Esophagus muscularis mucosa (tissue), 4 donors: ENCODE measurements around the gene PLEKHG1.

Source experiments
- CTCF ChIP-seq, 3 experiments: fragments of 200-600 bp in 2 of 3; fragments of 450-650 bp in 1 of 3; sonication (generic) in 2 of 3; IDR thresholded peaks; one replicate each; pipeline ENCODE4 v1.5.1; 2017 to 2019; ENCODE audit warnings: antibody characterized with exemption in 3 of 3, mild to moderate bottlenecking in 2 of 3, moderate library complexity in 1 of 3
- EP300 ChIP-seq: sonication (generic); formaldehyde crosslinking; IDR thresholded peaks from one replicate; pipeline ENCODE4 v1.6.1; 2017; ENCODE audit warnings: antibody characterized with exemption
- POLR2A ChIP-seq: fragments of 450-650 bp; IDR thresholded peaks from one replicate; pipeline ENCODE4 v1.6.1; 2017; ENCODE audit warnings: antibody characterized with exemption, moderate library complexity, mild to moderate bottlenecking, low read depth
- POLR2AphosphoS5 ChIP-seq, 2 donors: sonication (generic); formaldehyde crosslinking; IDR thresholded peaks; one replicate each; pipeline ENCODE4 v1.6.1; 2017; ENCODE audit warnings: antibody characterized with exemption in 2 of 2

GRCh38 chr6:150557043-150557599 is 42.6 kb upstream of the PLEKHG1 start:
- TF ChIP-seq CTCF (IDR thresholded peaks at IDR 0.05) = no peak
- no peak for TF ChIP-seq EP300
- no peak for TF ChIP-seq POLR2A
- no peak for TF ChIP-seq POLR2AphosphoS5 (IDR thresholded peaks at IDR 0.05)
